ENCODE results near the gene BAG3.
A peak's percentile ranks its signal among the peaks of the same experiment; 100 is the strongest.
"Not testable (repeated sequence)": the region's sequence is repeated elsewhere in the genome, so short reads cannot be mapped to it uniquely, and the experiment has no call there.

Gene BAG3

GRCh38 chr10:119650692-119651513 lies at the start of gene BAG3:
Gene BAG3 (plus strand): TSS chr10:119651380. CDS start chr10:119651676, 296 bp downstream.
- peak; percentile 91 for DNase-seq (ENCODE audit: low spot score)

GRCh38 chr10:119602241-119603095 lies 48.7 kb upstream of the BAG3 start:
- peak; percentile 40 for DNase-seq (ENCODE audit: low spot score)

GRCh38 chr10:119604468-119604867 lies 46.7 kb upstream of the BAG3 start:
- DNase-seq (ENCODE audit: low spot score): no peak

- peak; percentile 32 for DNase-seq (ENCODE audit: low spot score)
These were observed 42.6 kb upstream of the BAG3 start for GRCh38 chr10:119608316-119609155.

- no peak for DNase-seq (ENCODE audit: low spot score)
These were observed 41.7 kb upstream of the BAG3 start for GRCh38 chr10:119609516-119609915.

- no peak for DNase-seq (ENCODE audit: low spot score)
These were observed 39.7 kb upstream of the BAG3 start for GRCh38 chr10:119611433-119611832.

- no peak for DNase-seq (ENCODE audit: low spot score)
These were observed 37.4 kb upstream of the BAG3 start for GRCh38 chr10:119613741-119614140.

GRCh38 chr10:119614686-119615085 lies 36.5 kb upstream of the BAG3 start:
- no peak for DNase-seq (ENCODE audit: low spot score)

- no peak for DNase-seq (ENCODE audit: low spot score)
These were observed 34.2 kb upstream of the BAG3 start for GRCh38 chr10:119616882-119617570.

GRCh38 chr10:119619215-119619614 lies 32.0 kb upstream of the BAG3 start:
- DNase-seq (ENCODE audit: low spot score): no peak

GRCh38 chr10:119619811-119620210 lies 31.4 kb upstream of the BAG3 start:
- DNase-seq (ENCODE audit: low spot score): not testable (repeated sequence)

GRCh38 chr10:119620241-119621077 lies 30.7 kb upstream of the BAG3 start:
- DNase-seq (ENCODE audit: low spot score): peak; percentile 60

- DNase-seq (ENCODE audit: low spot score): no peak
These were observed 30.1 kb upstream of the BAG3 start for GRCh38 chr10:119621078-119621384.

- no peak for DNase-seq (ENCODE audit: low spot score)
These were observed 25.5 kb upstream of the BAG3 start for GRCh38 chr10:119625570-119626280.

- no peak for DNase-seq (ENCODE audit: low spot score)
These were observed 20.9 kb upstream of the BAG3 start for GRCh38 chr10:119630300-119630699.

GRCh38 chr10:119633538-119634218 lies 17.5 kb upstream of the BAG3 start:
- no peak for DNase-seq (ENCODE audit: low spot score)

GRCh38 chr10:119634219-119634544 lies 17.0 kb upstream of the BAG3 start:
- DNase-seq (ENCODE audit: low spot score): no peak

GRCh38 chr10:119637631-119638030 lies 13.5 kb upstream of the BAG3 start:
- no peak for DNase-seq (ENCODE audit: low spot score)

- no peak for DNase-seq (ENCODE audit: low spot score)
These were observed 12.2 kb upstream of the BAG3 start for GRCh38 chr10:119638982-119639381.

GRCh38 chr10:119640384-119640783 lies 10.8 kb upstream of the BAG3 start:
- DNase-seq (ENCODE audit: low spot score): no peak
